Measurements from ENCODE around the gene FUT6. TPM values are rescaled to one million over a fixed set of nuclear protein-coding genes. Genes with fewer than 3 reads are reported as not detected.

FUT6 gene
- total RNA-seq, 4 donors from 2014 or later, result 0.29 TPM; not detected in 3

DNA sequence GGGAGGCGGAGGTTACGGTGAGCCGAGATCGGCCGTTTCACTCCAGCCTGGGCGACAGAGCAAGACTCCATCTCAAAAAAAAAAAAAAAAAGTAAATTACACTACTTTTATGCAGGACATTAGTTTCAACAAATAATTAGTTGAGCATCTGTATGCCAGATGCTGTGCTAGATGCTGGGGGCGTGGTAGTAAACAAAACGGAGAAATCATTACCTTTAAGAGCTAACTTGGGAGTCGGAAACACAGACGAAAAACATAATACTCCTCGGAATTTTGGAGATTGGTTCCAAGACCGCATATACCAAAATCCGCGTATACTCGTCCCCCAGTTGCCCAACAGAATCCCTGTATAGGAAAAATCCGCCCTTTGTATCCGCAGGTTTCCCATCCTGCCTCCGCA lies 47.3 kb downstream of the FUT6 start:
- H3K4me1 ChIP-seq, result peaks cover 7 to 8% of the 10 kb centered on the region in 2 donors
- TF ChIP-seq POLR2A (IDR thresholded peaks at IDR 0.05), result no peak
- no peak for TF ChIP-seq CTCF (IDR thresholded peaks at IDR 0.05 in 4 of 5, conservative IDR thresholded peaks at IDR 0.05 in 1 of 5)
- intact Hi-C loops (cut with DNase I; ENCODE audit: low total_unique reads) (loop anchor here (5.0 kb wide), 2 partner anchors 170 to 185 kb away; partner anchors contain the start of genes RANBP3, SAFB and SAFB2), in situ Hi-C loops (cut with MboI; ENCODE audit: low sequenced_read_pairs in 4 of 4) (no loop called here)
- no peak overlapping the region for H3K27ac ChIP-seq
- DNase-seq, result no peak
- no peak overlapping the region for H3K4me3 ChIP-seq
- H3K27me3 ChIP-seq, result peaks cover 0 to 4% (median 0%) of the 10 kb centered on the region in 3 donors
- H3K36me3 ChIP-seq, result peaks cover 0 to 27% of the 10 kb centered on the region in 2 donors
- no peaks in the 10 kb centered on the region for H3K9me3 ChIP-seq
- ATAC-seq, result no peak

- Histone ChIP-seq H3K4me1 (peaks cover 7 to 8% of the 10 kb centered on the region in 2 donors), H3K27ac (peak within 1 kb of the TSS; percentile 96 to 99 (median 98)), H3K4me3 (peak within 1 kb of the TSS; percentile 78 to 94 (median 86)), H3K27me3 (peaks cover 0 to 4% (median 0%) of the 10 kb centered on the region in 3 donors), H3K9me3 (no peaks in the 10 kb centered on the region), H3K36me3 (peaks cover 7 to 41% of the 10 kb centered on the region in 2 donors)
- ATAC-seq (peak; percentile 95 to 96), DNase-seq (peak; percentile 96 to 98)
- intact Hi-C loops (cut with DNase I; ENCODE audit: low total_unique reads), result loop anchor here (1.0 to 5.0 kb wide), 5 partner anchors 71 to 1448 kb away; partner anchors contain the start of genes CATSPERD, LONP1, MPND and RANBP3
- TF ChIP-seq POLR2A (IDR thresholded peaks at IDR 0.05) (peak; percentile 72 to 73), CTCF (IDR thresholded peaks at IDR 0.05 in 4 of 5, conservative IDR thresholded peaks at IDR 0.05 in 1 of 5) (peak in 1 of 5 experiments; percentile 24)
- in situ Hi-C loops (cut with MboI; ENCODE audit: low sequenced_read_pairs in 4 of 4), result no loop called here
These were observed 48.7 kb downstream of the FUT6 start, which contains the start of gene DUS3L for GRCh38 chr19:5790559-5791520. Gene DUS3L, minus strand, starts transcription at chr19:5791163. Its CDS starts 22 bp downstream, at chr19:5791141.

GRCh38 chr19:5789886-5790558 lies 49.5 kb downstream of the FUT6 start:
- H3K9me3 ChIP-seq, result no peaks in the 10 kb centered on the region
- peaks cover 0 to 4% (median 0%) of the 10 kb centered on the region in 3 donors for H3K27me3 ChIP-seq
- peak overlapping the region; percentile 96 to 99 (median 98) for H3K27ac ChIP-seq
- intact Hi-C loops (cut with DNase I; ENCODE audit: low total_unique reads), result loop anchor here (1.0 to 5.0 kb wide), 5 partner anchors 70 to 1447 kb away; partner anchors contain the start of genes CATSPERD, LONP1, MPND and RANBP3
- peaks cover 7 to 49% of the 10 kb centered on the region in 2 donors for H3K36me3 ChIP-seq
- peak overlapping the region; percentile 78 to 94 (median 86) for H3K4me3 ChIP-seq
- ATAC-seq, result no peak
- no peak for TF ChIP-seq POLR2A (IDR thresholded peaks at IDR 0.05)
- in situ Hi-C loops (cut with MboI; ENCODE audit: low sequenced_read_pairs in 4 of 4), result no loop called here
- H3K4me1 ChIP-seq, result peaks cover 7 to 8% of the 10 kb centered on the region in 2 donors
- DNase-seq, result no peak

DNA sequence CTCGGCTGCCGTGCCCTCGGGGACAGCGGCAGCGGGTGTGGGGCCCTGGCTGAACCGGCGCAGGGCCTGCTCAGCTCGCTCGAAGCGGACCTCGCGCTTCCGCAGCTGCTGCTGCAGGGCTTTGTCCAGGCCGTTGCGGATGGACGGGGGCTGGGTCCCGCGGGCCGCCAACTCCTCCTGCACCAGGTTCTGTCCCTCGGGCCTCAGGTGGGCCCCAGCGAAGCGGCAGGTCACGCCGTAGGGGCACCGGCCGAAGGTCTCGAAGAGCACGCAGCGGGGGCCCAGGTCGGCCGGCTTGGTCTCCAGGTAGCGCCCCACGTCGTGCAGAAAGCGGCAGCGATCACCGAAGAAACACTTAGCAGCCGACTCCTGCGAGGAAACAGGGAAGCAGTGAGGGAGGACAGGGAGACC lies 50.1 kb downstream of the FUT6 start:
- H3K27me3 ChIP-seq, result peaks cover 0 to 3% (median 0%) of the 10 kb centered on the region in 3 donors
- H3K4me1 ChIP-seq, result peaks cover 7 to 8% of the 10 kb centered on the region in 2 donors
- in situ Hi-C loops (cut with MboI; ENCODE audit: low sequenced_read_pairs in 4 of 4), result no loop called here
- no peak overlapping the region for H3K4me3 ChIP-seq
- no peaks in the 10 kb centered on the region for H3K9me3 ChIP-seq
- TF ChIP-seq CTCF (IDR thresholded peaks at IDR 0.05 in 4 of 5, conservative IDR thresholded peaks at IDR 0.05 in 1 of 5) (no peak), POLR2A (IDR thresholded peaks at IDR 0.05) (no peak)
- ATAC-seq (no peak), DNase-seq (no peak)
- intact Hi-C loops (cut with DNase I; ENCODE audit: low total_unique reads), result no loop called here
- no peak overlapping the region for H3K27ac ChIP-seq
- peaks cover 7 to 56% of the 10 kb centered on the region in 2 donors for H3K36me3 ChIP-seq
